NOMO-1 (cell line): ENCODE results near the gene GLTPD2.
"Not testable (repeated sequence)": the region's sequence is repeated elsewhere in the genome, so short reads cannot be mapped to it uniquely, and the experiment has no call there.

Source experiments
- DNase-seq, 2 experiments: peaks; one replicate each; lab custom pipeline; 2025; ENCODE audit not compliant: unreplicated experiment in 2 of 2; lab: John Stamatoyannopoulos, UW

Gene GLTPD2

GRCh38 chr17:4806777-4807604 lies 18.2 kb downstream of the GLTPD2 start, which contains the start of gene PLD2:
PLD2 (plus strand) TSS chr17:4807152; CDS start chr17:4807773, 621 bp downstream.
- DNase-seq: peak; percentile 76 to 90

DNA sequence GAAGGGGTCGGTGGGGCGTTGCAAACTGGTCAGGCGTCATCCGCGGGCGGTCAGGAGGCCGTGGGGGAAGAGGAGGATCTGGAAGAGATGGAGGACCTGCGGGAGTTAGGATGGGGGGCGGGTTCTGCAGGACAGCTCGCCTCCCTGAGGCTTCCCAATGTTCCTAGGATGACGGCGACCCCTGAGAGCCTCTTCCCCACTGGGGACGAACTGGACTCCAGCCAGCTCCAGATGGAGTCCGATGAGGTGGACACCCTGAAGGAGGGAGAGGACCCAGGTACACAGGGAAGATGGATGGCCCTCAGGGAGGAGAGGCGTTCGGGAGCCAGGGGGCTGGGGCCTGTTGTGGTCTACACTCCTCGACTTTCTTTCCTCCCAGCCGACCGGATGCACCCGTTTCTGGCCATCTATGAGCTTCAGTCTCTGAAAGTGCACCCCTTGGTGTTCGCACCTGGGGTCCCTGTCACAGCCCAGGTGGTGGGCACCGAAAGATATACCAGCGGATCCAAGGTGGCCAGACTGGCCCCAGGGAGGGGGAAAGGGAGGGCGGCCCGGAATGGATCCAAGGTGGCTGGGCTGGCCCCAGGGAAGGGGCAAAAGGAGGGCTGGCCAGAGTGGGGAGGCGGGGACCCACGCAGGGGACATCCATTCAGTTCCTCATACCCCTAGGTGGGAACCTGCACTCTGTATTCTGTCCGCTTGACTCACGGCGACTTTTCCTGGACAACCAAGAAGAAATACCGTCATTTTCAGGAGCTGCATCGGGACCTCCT lies 19.0 kb downstream of the GLTPD2 start:
- DNase-seq: no peak

DNA sequence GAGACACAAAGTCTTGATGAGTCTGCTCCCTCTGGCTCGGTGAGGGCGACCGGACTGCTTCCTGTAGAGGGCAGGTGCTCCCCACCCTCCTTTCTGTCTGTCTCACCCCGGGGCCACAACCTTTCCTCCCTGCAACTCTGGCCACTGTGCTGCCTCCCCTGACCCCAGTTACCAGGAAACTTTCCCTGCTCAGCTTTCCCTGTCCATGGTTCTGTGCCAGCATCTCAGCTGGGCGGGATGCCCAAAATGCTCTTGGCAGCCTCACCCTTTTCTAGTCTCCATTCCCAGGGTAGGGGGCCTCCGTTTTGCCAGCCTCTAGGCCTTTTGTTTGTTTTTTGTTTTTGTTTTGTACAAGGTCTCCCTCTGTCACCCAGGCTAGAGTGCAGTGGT lies 19.6 kb downstream of the GLTPD2 start:
- DNase-seq: no peak

- no peak for DNase-seq
Measured at GRCh38 chr17:4810696-4811290, 22.0 kb downstream of the GLTPD2 start.

DNA sequence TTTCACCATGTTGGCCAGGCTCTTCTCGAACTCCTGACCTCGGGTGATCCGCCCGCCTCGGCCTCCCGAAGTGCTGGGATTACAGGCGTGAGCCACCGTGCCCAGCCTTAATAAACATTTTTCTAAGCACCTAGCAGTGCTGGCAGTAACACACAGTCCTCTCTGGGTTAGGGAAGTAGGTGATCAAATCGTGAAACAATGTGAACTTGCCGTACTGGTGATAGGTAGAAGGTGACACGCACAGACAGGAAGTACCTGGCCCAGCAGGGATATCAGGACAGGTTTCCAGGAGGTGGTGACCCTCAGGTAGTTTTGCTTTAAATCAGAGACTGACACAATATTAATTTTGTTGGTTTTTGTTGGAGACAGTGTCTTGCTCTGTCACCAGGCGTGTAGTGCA lies 22.7 kb downstream of the GLTPD2 start:
- no peak for DNase-seq

- DNase-seq: no peak
Measured at GRCh38 chr17:4812690-4813089, 23.9 kb downstream of the GLTPD2 start.

- no peak for DNase-seq
Measured at GRCh38 chr17:4815043-4815675, 26.4 kb downstream of the GLTPD2 start.

- no peak for DNase-seq
Measured at GRCh38 chr17:4816826-4817225, 28.1 kb downstream of the GLTPD2 start.

GRCh38 chr17:4818276-4818675 lies 29.5 kb downstream of the GLTPD2 start:
- no peak for DNase-seq

- no peak for DNase-seq
Measured at GRCh38 chr17:4822835-4823234, 34.1 kb downstream of the GLTPD2 start.

GRCh38 chr17:4823373-4824089 lies 34.8 kb downstream of the GLTPD2 start:
- no peak for DNase-seq

GRCh38 chr17:4827399-4827798 lies 38.6 kb downstream of the GLTPD2 start:
- DNase-seq: no peak

GRCh38 chr17:4832829-4833177 lies 44.0 kb downstream of the GLTPD2 start:
- DNase-seq: not testable (repeated sequence)

- peak; percentile 87 to 91 for DNase-seq
Measured at GRCh38 chr17:4833178-4833940, 44.6 kb downstream of the GLTPD2 start, which contains the start of gene MINK1. MINK1 (plus strand) TSS chr17:4833340; CDS start chr17:4833584, 244 bp downstream.

DNA sequence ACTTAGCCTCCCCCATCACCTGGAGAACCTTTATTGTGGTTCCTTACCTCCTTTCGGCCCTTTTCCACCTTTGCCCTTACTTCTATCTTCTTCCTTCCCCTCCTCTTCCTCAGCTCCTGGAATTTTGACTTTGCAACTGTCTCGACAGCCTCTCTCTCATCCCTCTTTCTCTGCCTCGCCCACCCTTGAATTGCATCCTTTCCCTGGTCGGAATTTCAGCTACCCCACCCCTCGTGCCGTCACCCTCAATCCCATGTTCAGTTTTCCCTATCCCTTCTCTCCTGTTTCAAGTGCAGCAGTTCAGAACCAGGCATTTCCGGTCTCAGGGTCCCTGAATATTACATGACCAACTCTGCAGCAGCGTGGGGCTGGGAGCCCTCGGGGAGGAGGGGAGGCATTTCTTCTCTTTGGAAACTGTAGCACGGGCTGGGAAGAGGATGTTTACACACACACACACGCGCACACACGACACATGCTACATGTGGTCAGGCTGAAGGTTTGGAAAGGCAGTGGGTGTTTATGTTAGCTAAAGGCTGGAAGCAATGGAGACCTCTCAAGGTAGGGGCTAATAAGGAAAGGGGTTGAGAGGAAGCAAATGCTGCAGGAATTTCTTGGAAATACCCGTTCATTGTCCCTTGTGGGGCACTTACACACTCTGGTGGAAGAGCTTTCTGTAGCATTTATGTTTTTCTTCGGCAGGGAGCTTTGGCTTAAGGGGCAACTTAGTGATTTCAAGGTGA lies 45.3 kb downstream of the GLTPD2 start:
- DNase-seq: no peak

- DNase-seq: no peak
Measured at GRCh38 chr17:4834681-4835020, 45.9 kb downstream of the GLTPD2 start.

DNA sequence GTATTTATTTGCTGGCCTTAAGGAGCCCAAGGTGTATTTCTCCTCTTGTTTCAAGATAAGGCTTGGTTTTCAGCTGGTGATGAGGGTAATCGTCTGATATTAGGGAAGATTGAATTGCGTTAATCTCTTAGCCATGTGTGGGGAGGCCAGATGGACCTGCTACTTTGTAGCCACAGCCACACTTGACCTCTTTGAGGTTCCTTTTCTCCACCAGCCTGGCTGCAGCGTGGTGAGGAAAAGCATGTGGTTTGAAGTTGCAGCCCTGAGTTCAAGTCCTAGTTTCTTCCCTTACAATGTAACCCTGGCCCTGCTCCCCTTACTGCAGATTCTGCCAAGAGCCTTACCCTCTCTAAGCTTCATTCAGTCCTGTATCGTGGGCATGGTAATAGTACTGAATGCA lies 47.5 kb downstream of the GLTPD2 start:
- DNase-seq: no peak

DNA sequence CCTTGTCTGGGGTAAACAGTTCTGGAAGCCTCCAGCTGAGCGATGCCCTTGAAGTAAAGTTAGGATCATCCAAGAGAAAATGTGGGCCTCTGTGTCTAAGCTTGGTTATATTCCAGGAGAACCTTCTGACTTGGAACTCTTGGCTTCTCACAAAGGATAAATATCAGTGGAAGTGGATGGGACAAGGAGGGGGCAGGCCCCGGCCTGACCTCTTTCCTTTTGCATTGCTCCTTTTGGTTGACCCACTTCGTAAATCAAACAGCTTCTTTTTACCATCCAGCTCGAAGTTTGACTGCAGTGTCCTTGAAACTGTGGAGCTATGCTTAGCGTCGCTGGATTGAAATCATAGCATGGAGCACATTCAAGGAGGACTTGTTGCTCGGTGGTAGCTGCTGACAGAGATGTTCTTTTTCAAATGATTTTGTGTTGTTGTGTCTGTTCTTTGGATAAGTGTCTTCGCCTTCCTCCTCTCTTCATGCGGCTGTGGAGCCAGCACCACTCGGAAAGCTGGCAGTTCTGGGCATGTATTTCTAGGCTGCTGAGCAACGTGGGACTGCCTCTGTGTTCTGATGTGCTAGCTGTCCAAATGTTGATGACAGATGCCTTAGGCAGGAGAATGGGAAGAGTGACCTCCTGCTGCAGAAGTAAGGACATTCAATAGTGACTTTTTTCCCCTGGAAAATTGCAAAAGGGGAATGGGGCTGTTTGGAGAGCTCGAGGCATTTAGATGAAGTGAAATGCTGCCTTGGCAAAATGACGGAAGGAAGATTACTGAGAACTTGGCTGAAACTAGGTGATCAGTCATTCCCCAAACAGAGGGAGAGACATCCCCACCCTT lies 48.9 kb downstream of the GLTPD2 start:
- no peak for DNase-seq
